ENCODE data around the gene GRIFIN. TPM values are rescaled to one million over a fixed set of nuclear protein-coding genes. Genes with fewer than 3 reads are reported as not detected.
A peak's percentile ranks its signal among the peaks of the same experiment; 100 is the strongest.

The GRIFIN gene
- total RNA-seq, 1 donor from 2014 or later, result not detected

DNA sequence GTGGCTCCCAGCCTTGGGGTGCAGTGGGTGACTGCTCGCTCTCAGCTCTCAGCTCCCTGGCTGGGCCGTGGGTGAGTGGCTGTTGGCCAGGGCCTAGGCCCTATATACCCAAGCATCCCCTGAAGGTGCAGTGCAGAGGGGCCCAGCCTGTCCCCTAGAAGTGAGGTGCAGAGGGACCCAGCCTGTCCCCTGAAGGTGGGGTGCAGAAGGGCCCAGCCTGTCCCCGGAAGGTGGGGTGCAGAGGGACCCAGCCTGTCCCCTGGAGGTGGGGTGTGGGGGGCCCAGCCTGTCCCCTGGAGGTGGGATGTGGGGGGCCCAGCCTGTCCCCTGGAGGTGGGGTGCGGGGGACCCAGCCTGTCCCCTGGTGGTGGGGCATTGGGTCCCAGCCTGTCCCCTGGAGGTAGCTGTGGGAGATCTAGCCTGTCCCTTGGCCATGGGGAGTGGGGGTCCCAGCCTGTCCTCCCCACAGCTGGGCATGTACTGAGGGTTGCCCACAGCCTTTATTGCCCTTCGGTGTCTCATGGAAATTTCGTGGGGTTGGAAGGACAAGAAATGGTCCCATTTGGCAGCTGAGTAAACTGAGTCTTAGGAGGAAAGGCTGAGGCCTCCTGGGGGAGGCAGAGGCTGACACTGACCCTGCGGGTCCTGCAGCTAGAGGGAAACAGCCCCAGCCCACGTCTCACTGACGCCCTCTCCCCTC is 25.9 kb upstream of the GRIFIN start:
- ATAC-seq (ENCODE audit: poor library complexity) (no peak), DNase-seq (no peak)
- intact Hi-C loops (cut with DNase I), result no loop called here

DNA sequence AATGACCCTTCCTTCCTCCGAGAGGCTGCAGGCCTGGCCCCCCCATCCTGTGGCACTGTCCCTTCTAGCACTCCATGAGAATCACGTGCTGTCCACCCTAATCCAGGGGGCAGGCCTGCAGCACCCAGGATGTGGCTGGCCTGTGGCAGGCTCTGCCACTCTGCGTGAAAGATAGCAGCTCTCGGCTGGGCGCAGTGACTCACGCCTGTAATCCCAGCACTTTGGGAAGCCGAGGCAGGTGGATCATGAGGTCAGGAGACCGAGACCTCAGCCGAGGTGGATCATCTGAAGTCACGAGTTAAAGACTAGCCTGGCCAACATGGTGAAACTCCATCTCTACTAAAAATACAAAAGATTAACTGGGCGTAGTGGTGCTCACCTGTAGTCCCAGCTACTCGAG is 24.5 kb upstream of the GRIFIN start:
- intact Hi-C loops (cut with DNase I), result no loop called here
- DNase-seq, result no peak
- no peak for ATAC-seq (ENCODE audit: poor library complexity)

- no peak for ATAC-seq (ENCODE audit: poor library complexity)
- intact Hi-C loops (cut with DNase I), result no loop called here
- no peak for DNase-seq
Measured at GRCh38 chr7:2499719-2500430, 23.7 kb upstream of the GRIFIN start.

GRCh38 chr7:2499181-2499580 is 23.0 kb upstream of the GRIFIN start:
- ATAC-seq (ENCODE audit: poor library complexity) (no peak), DNase-seq (no peak)
- intact Hi-C loops (cut with DNase I), result no loop called here

GRCh38 chr7:2498708-2499107 is 22.5 kb upstream of the GRIFIN start:
- intact Hi-C loops (cut with DNase I), result no loop called here
- DNase-seq (no peak), ATAC-seq (ENCODE audit: poor library complexity) (no peak)

DNA sequence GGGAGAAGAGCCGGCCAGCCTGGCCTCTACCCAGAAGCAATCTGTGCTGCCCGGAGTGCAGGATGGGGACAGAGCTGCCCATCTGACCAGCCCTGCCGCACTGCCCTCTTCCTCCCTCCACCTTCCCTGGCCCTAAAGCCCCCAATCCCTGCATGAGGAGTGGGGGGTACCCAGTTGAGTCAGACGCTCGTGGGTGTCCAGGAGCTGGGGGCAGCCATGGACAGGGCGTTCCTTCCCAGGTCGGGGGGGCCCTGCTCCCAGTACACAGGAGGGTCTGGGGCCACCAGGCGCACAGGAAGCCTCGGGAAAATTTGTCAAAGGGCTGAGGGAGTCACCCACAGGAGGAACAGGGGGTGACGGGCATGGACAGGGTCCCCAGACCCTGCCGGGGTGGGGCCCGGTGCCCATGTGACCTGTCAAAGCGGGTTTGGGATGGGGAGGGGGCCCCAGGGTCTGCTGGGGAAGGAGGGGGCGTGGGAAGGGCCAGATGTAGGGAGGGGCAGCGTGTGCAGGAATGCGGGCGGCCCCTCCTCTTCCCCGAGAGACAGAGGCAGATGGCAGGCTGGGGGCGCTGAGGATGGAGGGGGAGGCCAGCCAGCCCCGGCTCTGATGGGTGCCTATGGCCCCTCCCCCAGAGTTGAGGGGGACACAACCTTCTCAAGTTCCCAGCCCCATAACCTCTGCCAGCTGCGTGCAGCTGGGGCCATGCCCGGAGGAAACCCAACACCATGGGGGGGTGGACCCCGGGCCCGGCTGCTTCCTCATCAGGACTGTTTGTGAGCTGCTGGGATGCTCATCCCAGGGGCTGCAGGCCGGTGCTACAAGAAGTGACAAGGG is 21.5 kb upstream of the GRIFIN start:
- intact Hi-C loops (cut with DNase I), result no loop called here
- no peak for ATAC-seq (ENCODE audit: poor library complexity)

GRCh38 chr7:2497065-2497464 is 20.9 kb upstream of the GRIFIN start:
- ATAC-seq (ENCODE audit: poor library complexity), result no peak

More for the DNA sequence above, 21.5 kb upstream of the GRIFIN start:
- no peak for DNase-seq

DNA sequence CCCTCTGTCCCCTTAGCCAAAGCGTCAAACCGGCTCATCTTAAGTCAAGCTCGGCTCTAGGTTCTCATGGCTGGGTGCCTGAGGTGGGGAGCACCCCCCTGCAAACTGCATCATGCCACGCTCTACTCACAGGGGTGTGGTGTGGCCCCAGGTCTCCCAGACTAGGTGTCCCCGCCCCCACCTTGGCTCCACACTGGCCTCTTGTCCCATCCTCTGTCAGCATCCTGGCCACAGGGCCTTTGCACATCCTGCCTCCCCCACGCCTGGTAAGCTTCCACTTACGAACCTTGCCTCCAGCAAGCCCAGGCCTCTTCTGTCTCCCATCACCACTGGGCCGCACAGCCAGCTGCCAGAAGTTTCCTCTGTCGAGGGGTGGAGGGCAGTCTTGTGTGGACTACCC is 20.2 kb upstream of the GRIFIN start:
- ATAC-seq (ENCODE audit: poor library complexity) (no peak), DNase-seq (no peak)
- intact Hi-C loops (cut with DNase I), result no loop called here

More at GRCh38 chr7:2497065-2497464, 20.9 kb upstream of the GRIFIN start:
- intact Hi-C loops (cut with DNase I), result no loop called here
- DNase-seq, result no peak

- no peak for ATAC-seq (ENCODE audit: poor library complexity)
- no peak for DNase-seq
- intact Hi-C loops (cut with DNase I), result no loop called here
Measured at GRCh38 chr7:2495418-2496299, 19.5 kb upstream of the GRIFIN start.

- DNase-seq, result no peak
- peak; percentile 32 for ATAC-seq (ENCODE audit: poor library complexity)
Measured at GRCh38 chr7:2494191-2495130, 18.3 kb upstream of the GRIFIN start.

DNA sequence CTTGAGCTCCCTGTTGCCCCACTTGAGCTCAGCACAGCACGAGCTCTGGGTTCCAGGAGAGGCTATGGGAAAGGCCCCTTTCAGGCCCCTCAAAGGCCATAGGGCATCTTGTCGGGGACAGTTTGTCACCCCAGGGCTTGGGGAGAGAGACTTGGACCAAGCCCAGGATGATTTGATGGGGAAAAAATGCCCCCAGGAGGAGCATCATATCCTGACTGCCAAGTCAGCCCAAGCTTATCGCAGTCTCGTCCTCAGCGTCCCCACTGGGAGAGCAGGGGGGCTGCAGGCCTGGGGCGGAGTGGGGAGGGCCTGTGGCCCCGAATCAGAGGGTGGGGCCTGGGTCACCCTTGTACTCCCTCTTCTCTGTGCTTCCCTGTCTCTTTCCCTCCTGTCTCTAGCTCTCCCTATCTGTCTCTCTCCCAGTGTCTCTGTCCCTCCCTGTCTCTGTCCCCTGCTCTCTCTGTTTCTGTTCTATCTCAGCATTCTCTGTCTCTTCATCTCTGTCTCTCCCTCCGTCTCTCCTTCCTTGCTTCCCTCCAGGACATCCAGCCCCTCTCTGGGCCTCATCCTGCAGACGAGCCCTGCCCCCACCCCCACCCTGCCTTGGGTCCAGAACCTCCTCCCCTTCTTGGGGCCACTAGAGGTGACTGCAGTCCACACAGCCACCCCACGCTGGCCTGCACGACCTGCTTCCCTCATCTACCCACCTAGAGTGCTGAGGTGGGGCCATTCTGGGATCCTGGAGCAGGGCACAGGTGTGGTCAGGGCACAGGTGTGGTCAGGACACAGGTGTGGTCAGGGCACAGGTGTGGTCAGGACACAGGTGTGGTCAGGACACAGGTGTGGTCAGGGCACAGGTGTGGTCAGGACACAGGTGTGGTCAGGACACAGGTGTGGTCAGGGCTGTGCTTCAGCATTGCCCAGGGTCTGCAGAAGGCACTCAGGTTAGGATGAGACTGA is 17.3 kb upstream of the GRIFIN start:
- peak; percentile 39 for ATAC-seq (ENCODE audit: poor library complexity)
- intact Hi-C loops (cut with DNase I), result no loop called here
- DNase-seq, result no peak

More at GRCh38 chr7:2494191-2495130, 18.3 kb upstream of the GRIFIN start:
- intact Hi-C loops (cut with DNase I), result no loop called here

DNA sequence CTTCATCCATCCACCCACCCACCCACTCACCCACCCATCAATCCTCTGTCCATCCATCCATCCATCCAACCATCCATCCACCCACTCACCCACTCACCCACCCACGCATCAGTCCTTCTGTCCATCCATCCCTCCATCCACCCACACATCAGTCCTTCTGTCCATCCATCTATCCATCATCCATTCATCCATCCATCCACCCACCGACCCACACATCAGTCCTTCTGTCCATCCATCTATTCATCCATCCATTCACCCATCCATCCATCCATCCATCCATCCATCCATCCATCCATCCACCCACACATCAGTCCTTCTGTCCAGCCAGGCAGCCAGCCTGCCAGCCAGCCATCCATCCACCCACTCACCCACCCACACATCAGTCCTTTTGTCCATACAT is 15.8 kb upstream of the GRIFIN start:
- ATAC-seq (ENCODE audit: poor library complexity) (no peak), DNase-seq (no peak)
- intact Hi-C loops (cut with DNase I), result no loop called here

- peak; percentile 3 for ATAC-seq (ENCODE audit: poor library complexity)
- DNase-seq, result no peak
- intact Hi-C loops (cut with DNase I), result no loop called here
Measured at GRCh38 chr7:2490181-2490651, 14.0 kb upstream of the GRIFIN start.

DNA sequence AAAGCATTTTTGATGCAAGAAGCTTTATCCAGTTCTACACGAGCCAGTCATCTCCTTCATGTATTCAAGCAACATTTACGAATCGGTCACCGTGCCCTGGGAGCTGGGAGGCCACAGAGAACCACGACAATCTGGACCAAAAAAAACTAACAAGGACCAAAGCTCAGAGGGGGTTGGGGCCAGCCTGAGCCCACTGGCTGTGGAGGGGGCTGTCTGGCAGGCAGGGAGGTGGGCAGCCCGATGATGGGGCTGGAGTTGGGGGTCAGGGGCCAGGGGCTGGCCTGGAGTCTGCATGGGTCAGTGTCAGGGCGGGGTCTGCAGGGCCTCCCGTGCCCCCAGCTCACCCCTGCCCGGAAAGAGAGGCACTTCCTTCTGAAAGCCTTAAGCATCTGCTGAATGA is 12.5 kb upstream of the GRIFIN start:
- intact Hi-C loops (cut with DNase I), result no loop called here
- peak; percentile 6 for ATAC-seq (ENCODE audit: poor library complexity)

DNA sequence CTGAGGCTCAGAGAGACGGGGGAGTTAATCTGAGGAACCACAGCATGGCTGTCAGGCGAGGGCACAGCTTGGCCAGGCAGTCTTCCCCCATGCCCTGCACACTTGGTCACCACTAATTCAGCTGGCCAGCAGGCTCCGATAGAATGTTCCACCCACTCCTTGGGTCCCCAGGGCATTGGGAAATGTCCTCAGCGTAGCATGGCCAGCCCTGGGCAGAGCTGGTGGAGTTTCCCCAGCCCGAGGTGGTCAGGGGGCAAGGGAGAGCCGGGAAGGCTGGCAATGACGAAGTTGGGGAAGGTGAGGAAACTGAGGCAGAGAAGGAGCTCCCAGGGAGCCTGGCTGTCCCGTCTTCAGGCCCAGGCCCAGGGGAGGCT is 12.1 kb upstream of the GRIFIN start:
- intact Hi-C loops (cut with DNase I), result no loop called here
- DNase-seq (peak; percentile 76), ATAC-seq (ENCODE audit: poor library complexity) (peak; percentile 81)

More for the DNA sequence above, 12.5 kb upstream of the GRIFIN start:
- peak; percentile 35 for DNase-seq

DNA sequence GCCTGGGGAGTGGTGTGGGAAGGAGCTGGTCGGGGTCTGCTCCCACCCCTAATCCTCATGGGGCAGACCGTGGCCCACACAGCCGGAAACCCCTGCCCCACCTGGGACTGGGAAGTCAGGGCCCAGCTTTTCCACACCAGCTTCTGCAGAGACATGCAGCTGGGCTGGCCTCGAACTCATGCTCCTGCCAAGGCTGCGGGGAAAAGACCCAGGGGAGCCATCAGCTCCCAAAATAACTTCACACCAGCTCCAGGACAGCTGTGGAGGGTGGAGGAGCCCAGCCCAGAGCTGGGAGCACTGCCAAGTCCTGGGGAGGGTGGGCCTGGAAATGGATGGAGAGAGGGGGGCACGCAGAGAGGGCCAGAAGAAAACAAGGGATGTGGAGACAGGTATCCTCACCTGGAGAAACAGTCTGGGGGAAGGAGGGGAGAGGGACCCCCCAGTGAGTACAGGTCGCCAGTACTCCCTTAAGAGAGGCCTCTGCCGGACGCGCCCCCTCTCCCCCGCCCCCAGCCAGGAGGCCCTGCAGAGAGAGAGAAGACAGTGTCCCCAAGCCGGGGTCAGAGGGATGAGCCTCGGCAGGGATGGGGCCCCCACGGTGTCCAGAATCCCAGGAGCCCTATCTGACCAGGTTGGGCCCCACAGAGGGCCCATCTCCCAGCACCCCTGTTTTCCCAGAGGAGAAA is 11.5 kb upstream of the GRIFIN start:
- ATAC-seq (ENCODE audit: poor library complexity) (peak; percentile 76), DNase-seq (peak; percentile 79)
- intact Hi-C loops (cut with DNase I), result no loop called here

Data from Right ventricle myocardium superior (tissue), 1 donor.